H4 (cell line): Measurements from ENCODE around the gene PDE9A. TPM values are rescaled to one million over a fixed set of nuclear protein-coding genes. Genes with fewer than 3 reads are reported as not detected.

Source experiments
- DNase-seq: peaks from one replicate; pipeline ENCODE4 v3.0.0-alpha.2; 2015; ENCODE audit warnings: low spot score
- total RNA-seq: library from RNA; depleted of rRNA; stranded (reverse); fragments of >200 nt; shearing (Covaris generic); gene quantifications from 2 replicates; pipeline ENCODE4 v1.2.3, GENCODE V29; 2014

PDE9A gene
- total RNA-seq, 1 experiment from 2014 or later: 6.4 TPM

GRCh38 chr21:42642219-42642745 lies 11.1 kb upstream of the PDE9A start:
- no peak for DNase-seq

GRCh38 chr21:42644223-42645208 lies 8.9 kb upstream of the PDE9A start:
- no peak for DNase-seq

GRCh38 chr21:42645211-42646075 lies 8.0 kb upstream of the PDE9A start:
- no peak for DNase-seq

- no peak for DNase-seq
Measured at GRCh38 chr21:42646076-42646825, 7.2 kb upstream of the PDE9A start.

- DNase-seq: no peak
Measured at GRCh38 chr21:42646836-42647235, 6.6 kb upstream of the PDE9A start.

GRCh38 chr21:42648606-42649005 lies 4.8 kb upstream of the PDE9A start:
- DNase-seq: no peak

- DNase-seq: no peak
Measured at GRCh38 chr21:42649122-42650032, 4.0 kb upstream of the PDE9A start.

- DNase-seq: no peak
Measured at GRCh38 chr21:42650033-42650370, 3.4 kb upstream of the PDE9A start.

- DNase-seq: no peak
Measured at GRCh38 chr21:42650441-42651421, 2.7 kb upstream of the PDE9A start.

- DNase-seq: no peak
Measured at GRCh38 chr21:42651515-42652401, 1.7 kb upstream of the PDE9A start.

- DNase-seq: peak; percentile 49
Measured at GRCh38 chr21:42652527-42653230, 742 bp upstream of the PDE9A start.

- peak; percentile 31 for DNase-seq
Measured at GRCh38 chr21:42654179-42654912, 925 bp downstream of the PDE9A start.

GRCh38 chr21:42654913-42655795 lies 1.7 kb downstream of the PDE9A start:
- DNase-seq: no peak

GRCh38 chr21:42655796-42656770 lies 2.7 kb downstream of the PDE9A start:
- no peak for DNase-seq

GRCh38 chr21:42656872-42657271 lies 3.5 kb downstream of the PDE9A start:
- no peak for DNase-seq
